Measurements from ENCODE around the gene NT5C1A.

DNA sequence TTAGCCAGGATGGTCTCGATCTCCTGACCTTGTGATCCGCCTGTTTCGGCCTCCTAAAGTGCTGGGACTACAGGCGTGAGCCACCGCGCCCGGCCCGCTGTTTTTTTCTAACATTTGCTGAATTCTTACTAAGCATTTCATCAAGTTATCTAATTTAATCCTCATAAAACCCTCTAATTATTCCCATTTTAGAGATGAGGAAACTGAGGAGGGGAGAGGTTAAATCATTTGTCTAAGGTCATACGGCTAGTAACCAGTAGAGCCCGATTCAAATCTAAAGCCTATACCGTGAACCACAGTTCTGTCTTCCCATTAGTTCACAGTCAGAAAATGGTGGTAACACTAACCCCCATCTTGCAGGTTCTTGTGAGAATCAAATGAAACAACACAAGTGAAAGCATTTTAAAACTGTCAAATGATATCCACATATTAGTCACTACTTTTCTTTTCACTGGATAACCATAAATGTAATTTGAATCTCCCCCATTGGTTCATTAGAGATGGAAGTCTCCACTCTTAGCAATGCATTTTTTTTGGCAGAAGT lies 43.0 kb downstream of the NT5C1A start:
- TF ChIP-seq EZH2 (IDR thresholded peaks at IDR 0.05; ENCODE audit: insufficient read depth, poor library complexity, severe bottlenecking) = no peak
- no peak for TF ChIP-seq EZH2phosphoT487 (IDR thresholded peaks at IDR 0.05; ENCODE audit: insufficient read depth, low read depth)

Data from GM23248 (cell line).